HG03280 (cell line): ENCODE results near the gene RALBP1.
"Not testable (repeated sequence)": the region's sequence is repeated elsewhere in the genome, so short reads cannot be mapped to it uniquely, and the experiment has no call there.

Source experiments
- ATAC-seq: cut with Tn5 transposase; IDR thresholded peaks from one replicate; pipeline ENCODE4 v1.9.1; 2021; ENCODE audit warnings: mild to moderate bottlenecking, moderate library complexity; ENCODE audit not compliant: unreplicated experiment

The RALBP1 gene

DNA sequence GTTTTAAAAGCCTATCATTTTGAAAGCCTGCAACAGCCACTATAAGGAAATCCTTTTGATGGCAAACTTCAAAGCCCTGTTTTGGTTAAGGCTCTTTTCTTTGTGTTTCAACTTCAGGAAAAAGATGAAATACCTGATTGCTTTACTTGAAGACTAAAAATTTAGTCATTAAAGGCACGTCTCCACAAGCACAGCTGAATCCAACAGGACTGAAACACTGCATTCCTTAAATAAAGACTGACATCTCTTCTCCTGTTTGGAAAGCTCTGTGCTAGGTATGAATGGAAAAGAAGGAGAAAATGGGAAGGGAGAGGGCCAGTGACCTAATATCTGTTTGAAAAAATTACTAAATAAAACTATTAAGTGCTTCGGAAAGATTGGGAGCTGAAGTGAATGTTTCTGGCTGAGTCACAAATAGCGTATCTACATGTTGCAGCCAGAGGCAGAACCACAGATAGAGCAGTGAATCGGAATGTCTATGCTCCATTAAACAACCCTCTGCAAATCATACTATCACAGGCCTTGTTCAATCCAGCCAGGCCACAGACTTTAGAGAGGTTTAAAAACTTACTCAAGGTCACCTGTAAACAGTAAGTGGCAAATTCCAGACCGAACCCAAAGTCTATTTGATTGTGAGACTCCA lies 21.1 kb upstream of the RALBP1 start:
- ATAC-seq, result no peak

DNA sequence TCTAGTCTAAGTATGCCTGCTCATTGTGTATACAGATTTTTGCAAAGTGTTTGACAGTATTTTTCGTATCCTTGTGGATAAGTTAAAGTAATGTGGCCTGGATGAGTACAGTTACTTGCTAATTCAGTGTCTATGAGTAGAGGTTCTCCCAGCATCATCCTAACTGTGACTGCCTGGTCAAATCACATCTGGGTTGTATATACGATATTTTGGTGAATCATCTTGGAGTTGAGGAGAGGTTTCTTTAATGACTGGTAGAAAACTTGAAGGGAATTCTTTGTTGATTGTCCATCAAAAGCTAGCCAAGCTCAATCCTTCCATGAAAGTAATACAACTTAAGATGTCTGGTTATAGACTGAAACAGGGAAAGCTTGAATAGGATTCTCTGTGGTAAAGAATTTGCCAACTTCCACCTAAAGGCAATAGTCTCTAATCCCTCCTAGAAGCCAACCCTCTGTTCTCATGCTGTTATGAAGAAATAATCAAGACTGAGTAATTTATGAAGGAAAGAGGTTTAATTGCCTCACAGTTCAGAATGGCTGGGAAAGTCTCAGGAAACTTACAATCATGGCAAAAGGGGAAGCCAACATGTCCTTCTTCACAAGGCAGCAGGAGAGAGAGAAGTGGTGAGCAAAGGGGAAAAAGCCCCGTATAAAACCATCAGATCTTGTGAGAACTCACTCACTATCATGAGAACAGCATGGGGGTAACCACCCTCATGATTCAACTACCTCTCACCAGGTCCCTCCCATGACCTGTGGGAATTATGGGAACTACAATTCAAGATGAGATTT lies 19.4 kb upstream of the RALBP1 start:
- no peak for ATAC-seq

- no peak for ATAC-seq
These were observed 9.2 kb upstream of the RALBP1 start for GRCh38 chr18:9466127-9466526.

GRCh38 chr18:9466846-9467245 lies 8.5 kb upstream of the RALBP1 start:
- no peak for ATAC-seq

GRCh38 chr18:9468998-9469397 lies 6.3 kb upstream of the RALBP1 start:
- ATAC-seq, result no peak

DNA sequence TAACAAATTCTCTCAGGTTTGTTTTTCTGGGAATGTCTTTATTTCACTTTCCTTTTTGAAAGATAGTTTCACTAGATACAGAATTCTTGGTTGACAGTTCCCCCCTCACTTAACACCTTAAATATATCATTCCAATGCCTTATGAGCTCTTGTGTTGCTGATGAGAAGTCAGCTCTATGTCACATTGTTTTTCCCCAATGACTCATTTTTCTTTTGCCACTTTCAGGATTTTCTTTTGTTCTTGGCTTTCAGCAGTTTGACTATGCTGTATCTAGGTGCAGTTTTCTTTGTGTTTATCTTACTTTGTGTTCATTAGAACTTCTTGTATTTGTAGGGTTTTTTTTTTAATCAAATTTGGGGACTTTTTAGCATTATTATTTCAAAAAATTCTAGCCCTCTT lies 5.6 kb upstream of the RALBP1 start:
- no peak for ATAC-seq

DNA sequence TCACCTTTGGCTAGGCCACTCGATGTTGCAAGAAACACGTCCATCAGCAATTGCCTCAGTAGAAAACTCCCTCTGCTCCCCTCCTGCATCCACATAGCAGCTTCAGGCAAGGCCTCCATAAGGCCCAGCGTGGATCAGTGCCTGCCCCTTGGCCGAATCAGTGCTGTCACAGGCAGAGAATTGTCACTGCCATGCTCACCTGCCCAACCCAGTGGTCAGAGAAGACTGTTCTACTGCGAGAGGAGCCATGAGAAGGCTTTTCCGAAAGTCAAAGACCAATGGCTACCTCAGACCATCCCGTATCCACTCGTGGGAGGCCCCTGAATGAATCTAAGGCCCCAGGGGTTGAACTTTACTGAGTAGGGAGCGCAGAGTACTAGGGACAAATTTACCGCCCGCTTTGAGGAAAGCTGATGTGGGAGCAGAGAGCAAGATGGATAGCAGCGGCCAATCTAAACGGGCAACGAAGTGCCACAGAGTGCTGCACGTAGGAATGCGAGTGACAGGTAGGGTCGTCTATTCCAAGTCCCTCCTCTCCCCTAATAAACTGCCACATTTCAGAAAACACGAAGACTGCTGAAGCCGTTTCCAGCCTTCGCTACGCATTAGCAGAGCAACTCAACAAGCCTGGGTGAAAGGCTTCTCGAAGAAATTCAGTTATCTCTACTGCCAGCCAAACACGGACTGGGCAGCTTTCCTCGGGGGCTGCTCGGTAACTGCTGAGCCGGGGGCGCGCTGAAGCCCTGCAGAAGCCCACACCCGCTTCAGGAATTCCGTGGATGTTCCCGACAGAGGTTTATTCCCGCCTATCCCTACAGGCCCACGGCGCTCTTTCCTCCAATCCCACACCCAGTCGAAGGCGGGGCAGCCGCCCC lies 968 bp upstream of the RALBP1 start:
- ATAC-seq, result no peak

GRCh38 chr18:9475643-9476591 lies 604 bp downstream of the RALBP1 start:
- peak; percentile 0 for ATAC-seq

GRCh38 chr18:9476949-9477348 lies 1.6 kb downstream of the RALBP1 start:
- not testable (repeated sequence) for ATAC-seq

GRCh38 chr18:9477509-9477908 lies 2.2 kb downstream of the RALBP1 start:
- ATAC-seq, result no peak

GRCh38 chr18:9478545-9478944 lies 3.2 kb downstream of the RALBP1 start:
- no peak for ATAC-seq

DNA sequence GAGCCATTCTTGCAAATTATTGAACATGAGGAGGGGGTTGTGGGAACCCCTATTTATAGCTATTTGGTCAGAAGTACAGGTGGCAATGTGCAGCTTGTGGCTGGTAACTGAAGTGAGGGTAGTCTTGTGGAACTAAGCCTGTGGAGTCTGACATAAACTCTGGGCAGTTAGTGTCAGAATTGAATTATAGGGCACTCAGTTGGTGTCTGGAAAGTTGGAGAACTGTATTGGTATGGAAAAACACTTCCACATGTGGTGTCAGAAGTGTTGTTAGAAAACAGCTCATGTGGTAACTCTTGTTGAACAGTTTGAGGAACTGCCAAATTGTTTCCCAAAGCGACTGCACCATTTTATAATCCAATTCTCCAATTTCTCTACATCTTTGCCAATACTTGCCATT lies 7.5 kb downstream of the RALBP1 start:
- ATAC-seq, result no peak

GRCh38 chr18:9483526-9483925 lies 8.2 kb downstream of the RALBP1 start:
- no peak for ATAC-seq

DNA sequence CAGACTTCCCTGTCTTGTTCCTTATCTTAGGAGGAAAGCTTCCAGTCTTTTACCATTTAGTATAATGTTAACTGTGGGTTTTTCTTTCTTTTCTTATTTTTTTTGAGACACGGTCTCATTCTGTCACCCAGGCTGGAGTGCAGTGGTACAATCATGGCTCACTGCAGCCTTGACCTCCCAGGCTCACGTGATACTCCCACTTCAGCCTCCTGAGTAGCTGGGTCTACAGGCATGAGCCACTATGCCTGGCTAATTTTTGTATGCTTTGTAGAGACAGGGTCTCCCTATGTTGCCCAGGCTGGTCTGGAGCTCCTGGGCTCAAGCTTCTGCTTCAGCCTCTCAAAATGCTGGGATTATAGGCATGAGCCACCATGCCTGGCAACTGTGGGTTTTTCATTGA lies 9.5 kb downstream of the RALBP1 start:
- ATAC-seq, result not testable (repeated sequence)

DNA sequence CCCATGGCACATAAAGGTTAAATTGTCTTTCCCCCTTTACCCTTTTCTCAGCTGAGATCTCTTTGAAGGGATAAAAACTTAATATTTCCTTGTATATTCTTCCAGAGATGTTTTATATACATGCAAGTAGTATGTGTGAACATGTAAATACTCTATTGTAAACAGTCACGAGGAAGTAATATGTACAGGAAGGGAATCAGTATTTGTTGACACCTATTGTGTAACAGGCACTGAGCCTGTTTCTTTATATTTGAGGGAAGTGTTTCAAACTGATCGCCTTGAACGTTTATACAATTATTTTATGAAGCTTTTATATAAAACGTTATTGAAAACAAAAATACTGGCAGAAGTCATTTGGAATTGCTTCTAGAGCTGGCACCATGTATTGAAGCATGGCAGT lies 13.2 kb downstream of the RALBP1 start:
- ATAC-seq, result no peak

- ATAC-seq, result peak; percentile 82
These were observed 19.5 kb downstream of the RALBP1 start for GRCh38 chr18:9494778-9495331.

- no peak for ATAC-seq
These were observed 20.2 kb downstream of the RALBP1 start for GRCh38 chr18:9495465-9495864.

DNA sequence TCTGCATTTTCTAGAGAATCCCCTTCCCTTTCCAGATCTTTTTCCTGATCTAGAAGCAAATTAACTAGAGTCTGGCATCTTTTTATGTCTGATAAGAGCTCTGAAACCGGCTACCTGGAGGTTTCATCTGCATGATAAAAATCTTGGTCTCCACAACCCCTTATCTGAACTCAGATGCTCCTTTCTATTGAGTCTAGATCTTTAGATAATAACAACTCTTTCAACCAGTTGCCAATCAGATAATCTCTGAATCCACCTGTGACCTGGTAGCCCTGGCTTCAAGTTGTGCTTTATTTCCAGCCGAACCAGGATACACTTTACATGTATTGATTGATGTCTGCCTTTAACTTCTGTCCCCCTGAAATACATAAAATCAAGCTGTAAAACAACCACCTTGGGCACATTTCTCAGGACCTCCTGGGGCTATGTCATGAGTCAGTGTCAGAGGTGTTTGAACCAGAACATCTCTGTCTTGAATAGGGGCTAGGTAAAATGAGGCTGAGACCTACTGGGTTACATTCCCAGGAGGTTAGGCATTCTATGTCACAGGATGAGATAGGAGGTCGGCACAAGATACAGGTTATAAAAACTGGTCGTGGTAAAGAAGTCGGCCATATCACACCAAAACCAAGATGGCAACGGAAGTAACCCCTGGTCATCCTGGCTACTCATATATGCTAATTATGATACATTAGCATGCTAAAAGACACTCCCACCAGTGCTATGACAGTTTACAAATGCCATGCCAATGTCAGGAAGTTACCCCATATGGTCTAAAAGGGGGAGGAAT lies 20.8 kb downstream of the RALBP1 start:
- no peak for ATAC-seq

DNA sequence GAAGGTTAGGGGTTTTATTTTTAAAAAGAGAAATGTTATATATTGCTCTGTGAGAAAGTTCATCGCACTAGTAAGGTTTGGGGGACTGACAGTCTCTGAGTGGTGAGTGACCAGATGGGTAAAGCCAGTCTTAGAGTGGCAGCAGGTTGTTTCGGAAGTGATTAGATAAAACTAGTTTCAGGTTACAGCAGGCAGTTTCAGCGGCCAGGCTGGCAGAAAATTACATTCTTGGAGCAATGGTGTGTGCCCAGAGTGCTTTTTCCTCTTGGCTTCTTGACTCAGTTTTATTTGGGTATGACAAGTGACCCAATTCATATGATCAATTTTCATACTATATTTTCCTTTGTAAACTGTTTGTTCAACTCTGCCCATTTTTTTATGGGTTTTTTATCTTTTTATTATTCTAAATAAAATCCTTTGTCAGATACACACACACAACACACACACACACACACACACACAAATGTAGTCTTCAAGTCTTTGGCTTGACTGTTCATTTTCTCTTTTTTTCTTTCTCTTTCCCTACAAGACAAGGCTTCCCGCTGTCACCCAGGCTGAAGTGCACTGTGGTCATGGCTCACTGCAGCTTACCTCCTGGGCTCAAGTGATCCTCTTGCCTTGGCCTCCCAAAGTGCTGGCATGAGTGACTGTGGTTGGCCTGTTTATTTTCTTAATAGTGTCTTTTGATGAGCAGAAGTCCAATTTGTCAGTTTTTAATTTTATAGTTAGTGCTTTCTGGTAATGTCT lies 30.9 kb downstream of the RALBP1 start:
- ATAC-seq, result no peak
